HepG2 (cell line): Measurements from ENCODE around the gene DDX4. TPM values are rescaled to one million over a fixed set of nuclear protein-coding genes. Genes with fewer than 3 reads are reported as not detected.

Experiments used
- ARID2 ChIP-seq: sonication (generic); formaldehyde crosslinking; IDR thresholded peaks from 2 replicates; pipeline ENCODE4 v1.8.1; 2022; ENCODE audit warnings: mild to moderate bottlenecking, missing genetic modification reagents, borderline replicate concordance
- ATF1 ChIP-seq: IDR thresholded peaks from 2 replicates; pipeline ENCODE4 v1.6.1; 2016; ENCODE audit warnings: mild to moderate bottlenecking, control low read depth
- ELF1 ChIP-seq: sonication (generic); formaldehyde crosslinking; IDR thresholded peaks from 2 replicates; pipeline ENCODE4 v1.4.0; 2020; ENCODE audit warnings: missing genetic modification reagents
- GLI4 ChIP-seq: sonication (generic); formaldehyde crosslinking; IDR thresholded peaks from 2 replicates; pipeline ENCODE4 v1.5.1; 2020; ENCODE audit warnings: missing genetic modification reagents, mild to moderate bottlenecking, moderate library complexity, borderline replicate concordance
- HES4 ChIP-seq: sonication (generic); formaldehyde crosslinking; IDR thresholded peaks from 2 replicates; pipeline ENCODE4 v1.9.0; 2021; ENCODE audit warnings: mild to moderate bottlenecking, missing genetic modification reagents, borderline replicate concordance
- HNRNPLL ChIP-seq: fragments of 200-400 bp; formaldehyde crosslinking; IDR thresholded peaks from 2 replicates; pipeline ENCODE4 v1.6.1; 2017; ENCODE audit warnings: mild to moderate bottlenecking, low read depth, low read length; ENCODE audit not compliant: poor library complexity, severe bottlenecking
- IRF9 ChIP-seq: sonication (generic); formaldehyde crosslinking; IDR thresholded peaks from 2 replicates; pipeline ENCODE4 v1.8.0; 2022; ENCODE audit warnings: missing genetic modification reagents, mild to moderate bottlenecking, borderline replicate concordance
- JDP2 ChIP-seq: sonication (generic); formaldehyde crosslinking; IDR thresholded peaks from 2 replicates; pipeline ENCODE4 v1.8.1; 2022; ENCODE audit warnings: missing genetic modification reagents, borderline replicate concordance
- KLF9 ChIP-seq: IDR thresholded peaks from 2 replicates; pipeline ENCODE4 v1.6.1; 2016; ENCODE audit warnings: low read depth
- PAXIP1 ChIP-seq: sonication (generic); formaldehyde crosslinking; conservative IDR thresholded peaks from 2 replicates; pipeline ENCODE4 v1.4.0; 2020; ENCODE audit warnings: mild to moderate bottlenecking, missing genetic modification reagents, moderate library complexity
- SRSF9 ChIP-seq: fragments of 200-400 bp; formaldehyde crosslinking; IDR thresholded peaks from 2 replicates; pipeline ENCODE4 v1.6.1; 2018; ENCODE audit warnings: borderline replicate concordance, mild to moderate bottlenecking, low read depth, low read length; ENCODE audit not compliant: insufficient read depth, poor library complexity, severe bottlenecking
- ZBTB20 ChIP-seq: sonication (generic); formaldehyde crosslinking; IDR thresholded peaks from 2 replicates; pipeline ENCODE4 v1.8.1; 2023; ENCODE audit warnings: missing genetic modification reagents, low read depth, mild to moderate bottlenecking, borderline replicate concordance
- ZBTB49 ChIP-seq: sonication (generic); formaldehyde crosslinking; IDR thresholded peaks from 2 replicates; pipeline ENCODE4 v1.4.0; 2020; ENCODE audit warnings: missing genetic modification reagents, borderline replicate concordance
- ZHX1 ChIP-seq: sonication (generic); formaldehyde crosslinking; IDR thresholded peaks from 2 replicates; pipeline ENCODE4 v1.8.1; 2022; ENCODE audit warnings: low read depth, mild to moderate bottlenecking, missing genetic modification reagents
- ZNF333 ChIP-seq: sonication (generic); formaldehyde crosslinking; IDR thresholded peaks from 2 replicates; pipeline ENCODE4 v1.4.0; 2020; ENCODE audit warnings: mild to moderate bottlenecking, missing genetic modification reagents, borderline replicate concordance
- ZNF431 ChIP-seq: sonication (generic); formaldehyde crosslinking; IDR thresholded peaks from 2 replicates; pipeline ENCODE4 v1.9.0; 2022; ENCODE audit warnings: missing genetic modification reagents, low read depth, mild to moderate bottlenecking, borderline replicate concordance
- polyA plus RNA-seq, 8 experiments: library from polyadenylated mRNA; depleted of rRNA in 3 of 8; stranded (reverse) in 7 of 8; unstranded in 1 of 8; fragments of >200 nt; fragmentation: Illumina TruSeq in 4 of 8; extraction: Trizol in 4 of 8; gene quantifications; 2 replicates each; pipeline versions ENCODE4 v1.2.1 to v1.2.3, GENCODE V29; 2011 to 2016; ENCODE audit warnings: low read depth in 4 of 8, missing spikeins in 1 of 8, mixed read lengths in 1 of 8; ENCODE audit not compliant: insufficient read depth in 1 of 8
- total RNA-seq, 5 experiments: library from RNA; depleted of rRNA; stranded (reverse); fragments of >200 nt; fragmentation: Illumina TruSeq; extraction: Trizol; gene quantifications; 2 replicates each; pipeline ENCODE4 v1.2.3, GENCODE V29; 2016; ENCODE audit warnings: low read depth in 1 of 5

The DDX4 gene
- total and polyA plus RNA-seq, 2 of the 13 experiments (the other 11 are each of a cell fraction or from before 2014, with no cell fraction given), result 0.05 TPM; not detected in 1

- TF ChIP-seq PAXIP1 (CRISPR knock-in tag) (0 out of 2 replicates have a peak, but pooled peaks have one; percentile 41), KLF9 (0 out of 2 replicates have a peak, but pooled peaks have one; percentile 52), HNRNPLL (peak; percentile 68), JDP2 (CRISPR knock-in tag) (no peak), IRF9 (CRISPR knock-in tag) (0 out of 2 replicates have a peak, but pooled peaks have one; percentile 76), ZBTB49 (CRISPR knock-in tag) (0 out of 2 replicates have a peak, but pooled peaks have one; percentile 23), ARID2 (CRISPR knock-in tag) (0 out of 2 replicates have a peak, but pooled peaks have one; percentile 31), ZNF431 (CRISPR knock-in tag) (0 out of 2 replicates have a peak, but pooled peaks have one; percentile 16), ZNF333 (0 out of 2 replicates have a peak, but pooled peaks have one; percentile 74), SRSF9 (no peak), ZBTB20 (CRISPR knock-in tag) (0 out of 2 replicates have a peak, but pooled peaks have one; percentile 60), HES4 (CRISPR knock-in tag) (peak; percentile 21; the same call in 1 of the 2 replicates), ELF1 (peak; percentile 95), ZHX1 (0 out of 2 replicates have a peak, but pooled peaks have one; percentile 64), ATF1 (0 out of 2 replicates have a peak, but pooled peaks have one; percentile 61), GLI4 (CRISPR knock-in tag) (peak; percentile 85; the same call in 1 of the 2 replicates)
Observed at GRCh38 chr5:55712023-55712859, 25.6 kb upstream of the DDX4 start, which contains the start of gene SLC38A9 (continued).
